ENCODE measurements around the gene URGCP.

DNA sequence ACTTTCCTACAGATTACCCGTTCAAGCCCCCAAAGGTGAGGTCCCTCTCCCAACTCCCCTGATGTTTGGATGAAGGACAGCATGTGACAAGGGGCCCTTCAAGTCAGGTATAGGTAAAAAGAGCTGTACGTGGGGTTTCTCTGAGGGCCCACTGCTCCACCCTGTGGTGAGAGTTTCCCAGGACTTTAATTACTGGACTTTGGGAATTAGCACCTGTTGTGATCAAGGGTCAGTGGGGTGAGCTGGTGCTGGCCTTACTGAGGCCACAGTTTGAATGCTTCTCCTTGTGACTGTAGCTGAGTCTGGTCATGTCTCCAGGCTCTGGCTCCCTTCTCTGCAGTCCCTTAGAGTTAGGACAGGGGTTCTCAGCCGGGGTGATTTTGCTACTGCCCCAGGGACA is 36.6 kb upstream of the URGCP start:
- no peak for TF ChIP-seq EZH2 (IDR thresholded peaks at IDR 0.05; ENCODE audit: borderline replicate concordance, low read length)
- TF ChIP-seq, protein P1, sequence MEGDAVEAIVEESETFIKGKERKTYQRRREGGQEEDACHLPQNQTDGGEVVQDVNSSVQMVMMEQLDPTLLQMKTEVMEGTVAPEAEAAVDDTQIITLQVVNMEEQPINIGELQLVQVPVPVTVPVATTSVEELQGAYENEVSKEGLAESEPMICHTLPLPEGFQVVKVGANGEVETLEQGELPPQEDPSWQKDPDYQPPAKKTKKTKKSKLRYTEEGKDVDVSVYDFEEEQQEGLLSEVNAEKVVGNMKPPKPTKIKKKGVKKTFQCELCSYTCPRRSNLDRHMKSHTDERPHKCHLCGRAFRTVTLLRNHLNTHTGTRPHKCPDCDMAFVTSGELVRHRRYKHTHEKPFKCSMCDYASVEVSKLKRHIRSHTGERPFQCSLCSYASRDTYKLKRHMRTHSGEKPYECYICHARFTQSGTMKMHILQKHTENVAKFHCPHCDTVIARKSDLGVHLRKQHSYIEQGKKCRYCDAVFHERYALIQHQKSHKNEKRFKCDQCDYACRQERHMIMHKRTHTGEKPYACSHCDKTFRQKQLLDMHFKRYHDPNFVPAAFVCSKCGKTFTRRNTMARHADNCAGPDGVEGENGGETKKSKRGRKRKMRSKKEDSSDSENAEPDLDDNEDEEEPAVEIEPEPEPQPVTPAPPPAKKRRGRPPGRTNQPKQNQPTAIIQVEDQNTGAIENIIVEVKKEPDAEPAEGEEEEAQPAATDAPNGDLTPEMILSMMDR (conservative IDR thresholded peaks at IDR 0.05 in 1 of 2, IDR thresholded peaks at IDR 0.05 in 1 of 2; ENCODE audit: extremely low read depth in 1 of 2, insufficient read depth in 1 of 2, low read depth in 1 of 2, low read length in 2 of 2) = peak; percentile 16 to 44
